C4-2B (cell line): ENCODE results near the gene APOBEC3A.

Source experiments
- CTCF ChIP-seq: fragments of 450-650 bp; conservative IDR thresholded peaks from 2 replicates; pipeline ENCODE4 v1.5.1; 2017; ENCODE audit warnings: mild to moderate bottlenecking
- ZFX ChIP-seq: fragments of 450-650 bp; IDR thresholded peaks from 2 replicates; pipeline ENCODE4 v1.6.1; 2017

- TF ChIP-seq CTCF (no peak), ZFX (no peak)
Measured at GRCh38 chr22:38948181-38948940, 9.0 kb upstream of the APOBEC3A start.
